ENCODE measurements around the gene ATP6V1D. TPM values are rescaled to one million over a fixed set of nuclear protein-coding genes. Genes with fewer than 3 reads are reported as not detected.

ATP6V1D gene
- total RNA-seq, 5 donors from 2014 or later (not counting 1 experiment from before 2014, with no cell fraction given), result 20.9 to 31.1 (median 24.5) TPM

DNA sequence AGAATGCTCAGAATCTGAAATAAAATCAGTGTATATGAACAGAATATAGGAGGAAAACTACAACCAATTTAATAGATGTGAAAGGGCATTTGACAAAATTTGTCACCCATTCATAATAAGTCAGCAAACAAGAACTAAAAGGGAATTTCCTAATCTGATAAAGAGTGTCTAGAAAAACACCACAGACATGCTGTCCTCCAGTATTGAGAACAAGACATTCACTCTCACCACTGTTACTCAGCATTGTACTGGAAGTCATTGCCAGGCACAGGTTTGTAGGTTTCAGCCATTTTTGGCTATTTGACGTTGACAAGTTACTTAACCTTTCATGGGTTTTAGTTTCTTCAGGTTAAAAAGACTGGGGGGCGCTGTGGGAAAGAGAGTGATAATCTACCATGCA is 13.7 kb upstream of the ATP6V1D start:
- H3K36me3 ChIP-seq (ENCODE audit: control insufficient read depth in 2 of 2, extremely low read depth in 1 of 2, insufficient read depth in 1 of 2, low read length in 1 of 2), result peaks cover 3 to 67% of the 10 kb centered on the region in 2 donors
- H3K9me3 ChIP-seq, result no peaks in the 10 kb centered on the region
- no peaks in the 10 kb centered on the region for H3K9me3 Mint-ChIP-seq
- peaks cover 43% of the 10 kb centered on the region for H3K36me3 Mint-ChIP-seq
- H3K27me3 ChIP-seq (replicated peaks in 1 of 2; ENCODE audit: control insufficient read depth in 2 of 2, extremely low read depth in 1 of 2, insufficient read depth in 2 of 2, low read length in 1 of 2), result no peaks in the 10 kb centered on the region
- H3K4me1 Mint-ChIP-seq, result peaks cover 39 to 46% (median 40%) of the 10 kb centered on the region in 3 donors
- no peaks in the 10 kb centered on the region for H3K27me3 Mint-ChIP-seq
- 68% methylated on average over 2 of the region's 2 CpGs for WGBS (ENCODE audit: insufficient coverage)
- no peak for DNase-seq
- ChIA-PET POLR2A (no interaction called here), CTCF (no interaction called here)
- no peak overlapping the region for H3K27ac ChIP-seq (ENCODE audit: low read length)
- H3K4me3 ChIP-seq (ENCODE audit: control insufficient read depth in 1 of 2, extremely low read depth in 1 of 2, low read length in 1 of 2), result no peak overlapping the region
- H3K4me1 ChIP-seq (ENCODE audit: control insufficient read depth in 1 of 2, extremely low read depth in 1 of 2, insufficient read depth in 2 of 2, low read length in 2 of 2), result peaks cover 0 to 3% of the 10 kb centered on the region in 2 experiments
- no peak overlapping the region for H3K4me3 Mint-ChIP-seq
- peak overlapping the region; percentile 50 to 71 for H3K27ac Mint-ChIP-seq
- no peak for ATAC-seq (replicated peaks in 1 of 4)

DNA sequence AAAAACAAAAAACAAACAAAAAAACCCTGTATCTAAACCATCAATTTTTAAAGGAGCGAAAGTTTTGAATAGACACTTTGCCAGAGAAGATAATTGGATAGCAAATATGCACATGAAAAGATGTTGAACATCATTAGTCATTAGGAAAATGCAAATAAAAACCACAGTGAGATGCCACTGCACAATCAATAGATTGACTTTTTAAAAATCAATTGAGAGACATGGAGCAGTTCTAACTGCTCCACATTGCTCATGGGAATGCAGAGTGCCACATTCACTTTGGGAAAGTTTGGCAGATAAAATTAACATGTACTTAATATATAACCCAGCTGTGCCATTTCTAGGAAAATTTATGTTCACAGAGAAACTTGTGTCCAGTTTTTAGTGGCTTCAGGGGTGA is 13.2 kb upstream of the ATP6V1D start:
- H3K27me3 ChIP-seq (replicated peaks in 1 of 2; ENCODE audit: control insufficient read depth in 2 of 2, extremely low read depth in 1 of 2, insufficient read depth in 2 of 2, low read length in 1 of 2), result no peaks in the 10 kb centered on the region
- H3K9me3 Mint-ChIP-seq, result no peaks in the 10 kb centered on the region
- no peak overlapping the region for H3K27ac ChIP-seq (ENCODE audit: low read length)
- peaks cover 43 to 46% (median 44%) of the 10 kb centered on the region in 3 donors for H3K4me1 Mint-ChIP-seq
- H3K4me3 ChIP-seq (ENCODE audit: control insufficient read depth in 1 of 2, extremely low read depth in 1 of 2, low read length in 1 of 2), result no peak overlapping the region
- no peak for DNase-seq
- CTCF ChIA-PET, result no interaction called here
- H3K4me3 Mint-ChIP-seq, result no peak overlapping the region
- peak overlapping the region in 1 of 2 donors; percentile 34 for H3K27ac Mint-ChIP-seq
- no peak for ATAC-seq (replicated peaks in 1 of 4)
- WGBS (ENCODE audit: insufficient coverage), result no CpG with 5 or more reads among the region's 1 CpG
- POLR2A ChIA-PET, result no interaction called here
- no peaks in the 10 kb centered on the region for H3K9me3 ChIP-seq
- peaks cover 0 to 7% of the 10 kb centered on the region in 2 experiments for H3K4me1 ChIP-seq (ENCODE audit: control insufficient read depth in 1 of 2, extremely low read depth in 1 of 2, insufficient read depth in 2 of 2, low read length in 2 of 2)
- H3K36me3 ChIP-seq (ENCODE audit: control insufficient read depth in 2 of 2, extremely low read depth in 1 of 2, insufficient read depth in 1 of 2, low read length in 1 of 2), result peaks cover 8 to 70% of the 10 kb centered on the region in 2 donors
- H3K27me3 Mint-ChIP-seq, result no peaks in the 10 kb centered on the region
- peaks cover 47% of the 10 kb centered on the region for H3K36me3 Mint-ChIP-seq

DNA sequence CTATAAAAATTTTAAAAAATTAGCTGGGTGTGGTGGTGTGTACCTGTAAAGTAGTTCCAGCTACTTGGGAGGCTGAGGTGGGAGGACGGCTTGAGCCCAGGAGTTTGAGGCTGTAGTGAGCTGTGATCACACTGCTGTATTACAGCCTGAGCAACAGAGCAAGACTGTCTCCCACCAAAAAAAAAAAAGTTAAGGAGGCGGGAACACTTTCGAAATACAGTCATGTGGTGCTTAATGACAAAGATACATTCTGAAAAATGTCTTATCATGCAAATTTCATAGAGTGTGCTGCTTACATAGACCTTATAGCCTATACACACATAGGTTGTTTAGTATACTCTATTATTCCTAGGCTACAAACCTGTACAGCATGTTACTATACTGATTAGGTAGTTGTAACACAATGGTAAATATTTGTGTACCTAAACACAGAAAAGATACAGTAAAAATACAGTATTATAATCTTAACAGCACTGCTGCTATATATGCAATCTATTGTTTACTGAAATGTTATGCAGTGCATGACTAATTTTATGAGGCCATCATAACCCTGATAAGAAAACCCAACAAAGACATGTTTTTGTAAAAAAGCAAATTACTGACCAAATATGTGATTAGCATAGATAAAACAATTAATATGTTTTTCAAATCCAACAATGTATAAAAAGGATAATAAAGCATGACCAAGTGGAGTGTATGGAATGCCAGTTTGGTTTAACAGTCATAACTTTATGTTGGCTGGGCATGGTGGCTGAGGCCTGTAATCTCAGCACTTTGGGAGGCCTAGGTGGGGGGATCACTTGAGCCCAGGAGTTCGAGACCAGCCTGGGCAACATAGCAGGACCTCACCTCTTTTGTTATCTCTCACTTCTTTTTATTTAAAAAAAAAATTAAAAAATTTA is 11.9 kb upstream of the ATP6V1D start:
- peaks cover 42 to 47% (median 43%) of the 10 kb centered on the region in 3 donors for H3K4me1 Mint-ChIP-seq
- H3K4me3 ChIP-seq (ENCODE audit: control insufficient read depth in 1 of 2, extremely low read depth in 1 of 2, low read length in 1 of 2), result no peak overlapping the region
- H3K27me3 ChIP-seq (replicated peaks in 1 of 2; ENCODE audit: control insufficient read depth in 2 of 2, extremely low read depth in 1 of 2, insufficient read depth in 2 of 2, low read length in 1 of 2), result no peaks in the 10 kb centered on the region
- no peak overlapping the region for H3K27ac ChIP-seq (ENCODE audit: low read length)
- no peak for ATAC-seq (replicated peaks in 1 of 4)
- no peaks in the 10 kb centered on the region for H3K9me3 Mint-ChIP-seq
- peaks cover 19 to 68% of the 10 kb centered on the region in 2 donors for H3K36me3 ChIP-seq (ENCODE audit: control insufficient read depth in 2 of 2, extremely low read depth in 1 of 2, insufficient read depth in 1 of 2, low read length in 1 of 2)
- CTCF ChIA-PET, result no interaction called here
- no peak for DNase-seq
- H3K36me3 Mint-ChIP-seq, result peaks cover 44% of the 10 kb centered on the region
- peaks cover 0 to 12% of the 10 kb centered on the region in 2 experiments for H3K4me1 ChIP-seq (ENCODE audit: control insufficient read depth in 1 of 2, extremely low read depth in 1 of 2, insufficient read depth in 2 of 2, low read length in 2 of 2)
- no peaks in the 10 kb centered on the region for H3K27me3 Mint-ChIP-seq
- H3K9me3 ChIP-seq, result no peaks in the 10 kb centered on the region
- H3K27ac Mint-ChIP-seq, result no peak overlapping the region
- POLR2A ChIA-PET, result interaction anchor here in 1 of 2 donors (0.6 kb wide), 1 partner anchor 300 kb away, joined by 3 read pairs; no protein-coding TSS in a partner anchor
- 100% methylated on average over 1 of the region's 4 CpGs for WGBS (ENCODE audit: insufficient coverage)
- H3K4me3 Mint-ChIP-seq, result no peak overlapping the region

DNA sequence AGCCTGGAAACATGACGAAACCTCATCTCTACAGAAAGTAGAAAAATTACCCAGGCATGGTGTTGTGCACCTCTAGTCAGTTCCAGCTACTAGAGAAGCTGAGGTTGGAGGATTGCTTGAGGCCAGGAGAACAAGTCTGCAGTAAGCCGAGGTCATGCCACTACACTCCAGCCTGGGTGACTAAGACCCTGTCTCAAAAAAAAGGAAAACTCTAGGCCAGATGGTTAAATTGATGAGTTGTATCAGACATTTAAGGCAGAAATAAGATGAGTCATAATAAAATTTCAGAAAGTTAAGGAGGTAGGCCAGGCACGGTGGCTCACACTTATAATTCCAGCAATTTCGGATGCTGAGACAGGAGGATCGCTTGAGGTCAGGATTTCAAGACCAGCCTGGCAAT is 11.2 kb upstream of the ATP6V1D start:
- H3K9me3 Mint-ChIP-seq, result no peaks in the 10 kb centered on the region
- H3K36me3 ChIP-seq (ENCODE audit: control insufficient read depth in 2 of 2, extremely low read depth in 1 of 2, insufficient read depth in 1 of 2, low read length in 1 of 2), result peaks cover 19 to 69% of the 10 kb centered on the region in 2 donors
- ATAC-seq (replicated peaks in 1 of 4) (no peak), DNase-seq (no peak)
- peaks cover 44% of the 10 kb centered on the region for H3K36me3 Mint-ChIP-seq
- H3K9me3 ChIP-seq, result no peaks in the 10 kb centered on the region
- peaks cover 0 to 14% of the 10 kb centered on the region in 2 experiments for H3K4me1 ChIP-seq (ENCODE audit: control insufficient read depth in 1 of 2, extremely low read depth in 1 of 2, insufficient read depth in 2 of 2, low read length in 2 of 2)
- no CpG with 5 or more reads among the region's 5 CpGs for WGBS (ENCODE audit: insufficient coverage)
- ChIA-PET POLR2A (no interaction called here), CTCF (no interaction called here)
- no peak overlapping the region for H3K4me3 ChIP-seq (ENCODE audit: control insufficient read depth in 1 of 2, extremely low read depth in 1 of 2, low read length in 1 of 2)
- no peaks in the 10 kb centered on the region for H3K27me3 ChIP-seq (replicated peaks in 1 of 2; ENCODE audit: control insufficient read depth in 2 of 2, extremely low read depth in 1 of 2, insufficient read depth in 2 of 2, low read length in 1 of 2)
- no peak overlapping the region for H3K27ac ChIP-seq (ENCODE audit: low read length)
- no peaks in the 10 kb centered on the region for H3K27me3 Mint-ChIP-seq
- peaks cover 45 to 50% (median 46%) of the 10 kb centered on the region in 3 donors for H3K4me1 Mint-ChIP-seq
- peak overlapping the region; percentile 18 to 55 for H3K27ac Mint-ChIP-seq
- no peak overlapping the region for H3K4me3 Mint-ChIP-seq

DNA sequence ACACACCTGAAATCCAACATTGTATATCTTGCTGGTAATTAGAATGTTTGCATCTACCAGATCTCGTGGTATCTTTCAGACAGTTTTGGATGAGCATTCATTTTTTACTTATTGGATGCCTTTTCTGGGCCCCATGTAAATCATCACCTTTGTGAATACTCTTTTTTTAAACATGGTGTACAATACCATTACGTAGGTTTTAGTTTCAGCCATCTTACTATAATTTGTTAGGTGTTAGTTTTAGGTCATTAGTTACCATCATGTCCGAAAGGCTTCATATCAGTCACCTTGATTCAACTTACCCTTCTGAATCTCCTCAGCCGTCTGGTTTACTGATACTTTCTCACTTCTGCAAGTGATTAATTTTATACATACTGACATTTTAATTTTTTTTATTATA is 5.9 kb upstream of the ATP6V1D start:
- no peak overlapping the region for H3K27ac ChIP-seq (ENCODE audit: low read length)
- H3K4me3 ChIP-seq (ENCODE audit: control insufficient read depth in 1 of 2, extremely low read depth in 1 of 2, low read length in 1 of 2), result no peak overlapping the region
- Mint-ChIP-seq H3K36me3 (peaks cover 37% of the 10 kb centered on the region), H3K4me1 (peaks cover 62 to 68% (median 64%) of the 10 kb centered on the region in 3 donors), H3K27ac (no peak overlapping the region), H3K27me3 (no peaks in the 10 kb centered on the region), H3K9me3 (no peaks in the 10 kb centered on the region), H3K4me3 (no peak overlapping the region)
- H3K4me1 ChIP-seq (ENCODE audit: control insufficient read depth in 1 of 2, extremely low read depth in 1 of 2, insufficient read depth in 2 of 2, low read length in 2 of 2), result peaks cover 20 to 25% of the 10 kb centered on the region in 2 experiments
- ChIA-PET POLR2A (no interaction called here), CTCF (interaction anchor here in 1 of 2 donors (0.7 to 1.0 kb wide), 3 partner anchors 10 to 15 kb away, joined by 3 to 4 read pairs (median 3); no protein-coding TSS in a partner anchor)
- no CpG with 5 or more reads among the region's 4 CpGs for WGBS (ENCODE audit: insufficient coverage)
- no peak for ATAC-seq (replicated peaks in 1 of 4)
- peaks cover 24 to 52% of the 10 kb centered on the region in 2 donors for H3K36me3 ChIP-seq (ENCODE audit: control insufficient read depth in 2 of 2, extremely low read depth in 1 of 2, insufficient read depth in 1 of 2, low read length in 1 of 2)
- no peak for DNase-seq
- no peaks in the 10 kb centered on the region for H3K27me3 ChIP-seq (replicated peaks in 1 of 2; ENCODE audit: control insufficient read depth in 2 of 2, extremely low read depth in 1 of 2, insufficient read depth in 2 of 2, low read length in 1 of 2)
- H3K9me3 ChIP-seq, result no peaks in the 10 kb centered on the region

DNA sequence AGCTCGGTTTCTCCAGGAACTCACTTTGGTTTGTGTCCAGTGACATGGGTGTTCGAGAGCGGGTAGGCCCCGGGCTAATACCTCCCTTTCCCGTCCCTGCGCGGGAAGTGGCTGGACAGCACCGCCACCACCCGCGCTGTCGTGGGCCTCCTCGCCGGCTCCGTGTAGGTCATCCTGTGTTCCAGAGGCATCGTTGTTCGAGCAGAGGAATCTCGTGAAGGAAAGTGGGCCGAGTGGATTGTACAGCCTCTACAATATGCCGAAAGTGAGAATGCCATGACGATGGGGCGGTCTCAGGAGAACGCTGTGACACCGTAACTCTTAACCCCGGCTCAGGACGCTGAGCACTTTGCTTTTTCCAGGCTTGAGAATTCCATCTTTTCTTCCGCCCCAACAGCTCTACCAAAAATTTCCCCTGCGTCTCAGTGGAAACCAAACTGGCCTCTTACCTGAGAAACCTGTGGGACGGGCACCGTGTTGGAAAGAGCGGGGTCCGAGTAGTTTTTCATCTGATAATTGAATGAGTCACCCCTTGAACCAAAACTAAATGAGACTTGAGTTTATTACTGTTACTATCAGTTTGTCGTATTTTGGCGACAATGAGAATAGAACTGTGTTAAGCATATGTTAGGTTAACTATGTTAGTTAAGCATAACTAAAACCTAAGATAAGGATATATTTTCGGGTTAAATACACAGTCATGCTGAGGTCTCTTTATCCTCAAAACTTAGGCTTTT is 1.0 kb upstream of the ATP6V1D start:
- Mint-ChIP-seq H3K27me3 (no peaks in the 10 kb centered on the region), H3K36me3 (peaks cover 13% of the 10 kb centered on the region), H3K27ac (peak overlapping the region; percentile 95 to 97), H3K4me1 (peaks cover 77 to 85% (median 84%) of the 10 kb centered on the region in 3 donors), H3K4me3 (peak overlapping the region; percentile 92 to 99 (median 97)), H3K9me3 (no peaks in the 10 kb centered on the region)
- peak; percentile 11 to 28 (median 22) for ATAC-seq (replicated peaks in 1 of 4)
- under 1% methylated on average over 25 of the region's 34 CpGs for WGBS (ENCODE audit: insufficient coverage)
- CTCF ChIA-PET, result interaction anchor here in 1 of 2 donors (0.8 to 1.6 kb wide), 8 partner anchors 9 to 853 kb away, joined by 3 to 10 read pairs (median 4); partner anchors contain the start of genes ARG2, GPHN, PALS1 and RDH11
- peak overlapping the region; percentile 94 for H3K27ac ChIP-seq (ENCODE audit: low read length)
- peaks cover 26 to 37% of the 10 kb centered on the region in 2 experiments for H3K4me1 ChIP-seq (ENCODE audit: control insufficient read depth in 1 of 2, extremely low read depth in 1 of 2, insufficient read depth in 2 of 2, low read length in 2 of 2)
- POLR2A ChIA-PET, result no interaction called here
- no peaks in the 10 kb centered on the region for H3K9me3 ChIP-seq
- H3K4me3 ChIP-seq (ENCODE audit: control insufficient read depth in 1 of 2, extremely low read depth in 1 of 2, low read length in 1 of 2), result peak overlapping the region; percentile 97 to 99
- no peaks in the 10 kb centered on the region for H3K27me3 ChIP-seq (replicated peaks in 1 of 2; ENCODE audit: control insufficient read depth in 2 of 2, extremely low read depth in 1 of 2, insufficient read depth in 2 of 2, low read length in 1 of 2)
- peaks cover 6 to 12% of the 10 kb centered on the region in 2 donors for H3K36me3 ChIP-seq (ENCODE audit: control insufficient read depth in 2 of 2, extremely low read depth in 1 of 2, insufficient read depth in 1 of 2, low read length in 1 of 2)
- no peak for DNase-seq

Measured in T-cell (primary cell).